AG04450 (cell line): ENCODE results near the gene ETV4. TPM values are rescaled to one million over a fixed set of nuclear protein-coding genes. Genes with fewer than 3 reads are reported as not detected.

Source experiments
- CTCF ChIA-PET: fragments of 300-600, 350-600 bp; formaldehyde crosslinking; extraction: SDS; loops from one replicate; lab custom pipeline; 2022; ENCODE audit warnings: antibody characterized with exemption, inconsistent platforms; lab: Charles Lee
- POLR2A ChIA-PET: fragments of 350-600 bp; formaldehyde crosslinking; extraction: SDS; loops from one replicate; lab custom pipeline; 2021; ENCODE audit warnings: antibody characterized with exemption, inconsistent platforms; lab: Yijun Ruan, JAX
- DNase-seq: peaks from one replicate; pipeline ENCODE4 v3.0.0-alpha.2; 2011; ENCODE audit warnings: low read depth, low spot score
- H3K27ac ChIP-seq: one replicate; pipeline ENCODE4 v1.5.1; 2012; ENCODE audit warnings: low read depth, low read length, control low read depth
- H3K27me3 ChIP-seq: one replicate; pipeline ENCODE4 v1.6.0; 2012; ENCODE audit warnings: low read length; ENCODE audit not compliant: control insufficient read depth, insufficient read depth
- H3K4me3 ChIP-seq: 2 replicates; pipeline ENCODE4 v1.5.1; 2011; ENCODE audit warnings: mild to moderate bottlenecking, low read depth, low read length, control low read depth
- H3K9me3 ChIP-seq: 2 replicates; pipeline ENCODE4 v1.5.1; 2012; ENCODE audit warnings: low read length; ENCODE audit not compliant: control insufficient read depth, insufficient read depth
- polyA plus RNA-seq: library from polyadenylated mRNA; depleted of rRNA; stranded (reverse); fragments of >200 nt; gene quantifications from 2 replicates; pipeline ENCODE4 v1.2.3, GENCODE V29; 2011
- TF ChIP-seq, protein P1 (sequence below): IDR thresholded peaks from 2 replicates; pipeline ENCODE4 v1.5.1; 2011; ENCODE audit warnings: low read depth, low read length, control low read depth, inconsistent platforms

Gene ETV4
- polyA plus RNA-seq, 1 experiment: 6.7 TPM

- Histone ChIP-seq H3K27me3 (no peaks in the 10 kb centered on the region), H3K9me3 (no peaks in the 10 kb centered on the region), H3K27ac (no peak overlapping the region), H3K4me3 (no peak overlapping the region)
- TF ChIP-seq, protein P1, sequence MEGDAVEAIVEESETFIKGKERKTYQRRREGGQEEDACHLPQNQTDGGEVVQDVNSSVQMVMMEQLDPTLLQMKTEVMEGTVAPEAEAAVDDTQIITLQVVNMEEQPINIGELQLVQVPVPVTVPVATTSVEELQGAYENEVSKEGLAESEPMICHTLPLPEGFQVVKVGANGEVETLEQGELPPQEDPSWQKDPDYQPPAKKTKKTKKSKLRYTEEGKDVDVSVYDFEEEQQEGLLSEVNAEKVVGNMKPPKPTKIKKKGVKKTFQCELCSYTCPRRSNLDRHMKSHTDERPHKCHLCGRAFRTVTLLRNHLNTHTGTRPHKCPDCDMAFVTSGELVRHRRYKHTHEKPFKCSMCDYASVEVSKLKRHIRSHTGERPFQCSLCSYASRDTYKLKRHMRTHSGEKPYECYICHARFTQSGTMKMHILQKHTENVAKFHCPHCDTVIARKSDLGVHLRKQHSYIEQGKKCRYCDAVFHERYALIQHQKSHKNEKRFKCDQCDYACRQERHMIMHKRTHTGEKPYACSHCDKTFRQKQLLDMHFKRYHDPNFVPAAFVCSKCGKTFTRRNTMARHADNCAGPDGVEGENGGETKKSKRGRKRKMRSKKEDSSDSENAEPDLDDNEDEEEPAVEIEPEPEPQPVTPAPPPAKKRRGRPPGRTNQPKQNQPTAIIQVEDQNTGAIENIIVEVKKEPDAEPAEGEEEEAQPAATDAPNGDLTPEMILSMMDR: no peak
- DNase-seq: no peak
- ChIA-PET CTCF (no interaction called here), POLR2A (no interaction called here)
Observed at GRCh38 chr17:43568506-43569082, 22.5 kb upstream of the ETV4 start.

GRCh38 chr17:43563600-43564594, 17.8 kb upstream of the ETV4 start:
- no peaks in the 10 kb centered on the region for H3K9me3 ChIP-seq
- H3K27ac ChIP-seq: no peak overlapping the region
- H3K27me3 ChIP-seq: peaks cover 2% of the 10 kb centered on the region
- ChIA-PET CTCF (interaction anchor here (1.5 kb wide), 1 partner anchor 12 kb away, joined by 5 read pairs; no protein-coding TSS in a partner anchor), POLR2A (no interaction called here)
- no peak overlapping the region for H3K4me3 ChIP-seq
- DNase-seq: no peak
- TF ChIP-seq, protein P1: no peak

- Histone ChIP-seq H3K9me3 (no peaks in the 10 kb centered on the region), H3K27me3 (peaks cover 2% of the 10 kb centered on the region), H3K4me3 (no peak overlapping the region), H3K27ac (no peak overlapping the region)
- no peak for DNase-seq
- TF ChIP-seq, protein P1: no peak
- CTCF ChIA-PET: interaction anchor here (1.3 to 1.6 kb wide), 3 partner anchors 13 to 111 kb away, joined by 5 to 6 read pairs (median 6); no protein-coding TSS in a partner anchor
- POLR2A ChIA-PET: interaction anchor here (0.6 to 0.7 kb wide), 2 partner anchors 210 to 255 kb away, joined by 4 to 8 read pairs; no protein-coding TSS in a partner anchor
Observed at GRCh38 chr17:43562679-43563599, 16.8 kb upstream of the ETV4 start.

DNA sequence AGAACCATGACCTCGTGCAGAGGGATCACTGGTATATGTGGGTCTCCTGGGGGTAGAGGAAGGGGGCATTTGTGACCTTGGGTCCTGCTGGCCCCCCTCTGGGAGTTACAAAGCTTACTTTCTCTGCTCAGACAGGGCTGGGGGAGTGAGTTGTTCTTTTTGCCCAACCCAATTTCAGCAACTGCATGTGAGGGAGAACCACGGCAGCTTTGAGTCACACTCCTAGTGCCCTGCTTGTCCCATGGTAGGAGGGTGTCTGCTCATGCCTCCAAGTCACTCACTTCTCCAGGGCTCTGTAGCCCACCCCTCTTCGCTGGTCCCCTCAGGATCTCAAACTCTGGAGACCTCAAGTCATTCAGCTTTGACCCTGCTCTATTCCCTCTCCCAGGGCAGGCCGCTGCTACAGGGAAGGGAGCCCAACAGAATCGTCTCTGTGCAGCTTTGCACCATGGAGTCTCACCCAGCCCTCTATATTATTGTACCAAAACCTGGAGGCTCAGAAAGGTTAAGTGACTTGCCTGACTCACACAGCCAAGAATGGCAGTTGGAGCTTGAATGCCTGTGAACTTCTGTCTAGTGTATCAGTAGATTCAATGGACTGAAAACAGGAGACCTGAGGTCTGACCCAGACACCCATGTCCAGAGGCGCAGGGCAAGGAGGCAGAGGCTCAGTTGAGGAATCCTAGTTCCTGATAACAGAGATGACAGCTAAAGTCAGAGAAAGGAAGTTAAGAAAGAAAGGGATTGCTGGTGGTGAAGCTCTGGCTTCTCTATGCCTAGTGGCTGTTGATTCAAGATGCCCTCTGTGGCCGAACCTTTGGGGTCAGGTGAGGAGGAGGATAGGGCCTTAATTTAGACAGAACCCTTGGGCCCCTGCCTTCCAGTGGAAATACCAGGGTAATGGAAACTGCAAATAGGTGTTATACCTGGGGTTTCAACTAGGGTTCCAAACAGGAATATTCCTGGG, 14.6 kb upstream of the ETV4 start:
- TF ChIP-seq, protein P1: no peak
- POLR2A ChIA-PET: no interaction called here
- CTCF ChIA-PET: interaction anchor here (1.1 to 1.3 kb wide), 2 partner anchors 16 to 113 kb away, joined by 3 to 4 read pairs; no protein-coding TSS in a partner anchor

More for the DNA sequence above, 14.6 kb upstream of the ETV4 start:
- peaks cover 2% of the 10 kb centered on the region for H3K27me3 ChIP-seq
- H3K9me3 ChIP-seq: no peaks in the 10 kb centered on the region
- no peak for DNase-seq
- H3K27ac ChIP-seq: no peak overlapping the region
- no peak overlapping the region for H3K4me3 ChIP-seq
